NOMO-1 treated with DMSO at 0.1 percent for 48 hours (cell line): ENCODE results near the gene PLA2G2A.
"Not testable (repeated sequence)": the region's sequence is repeated elsewhere in the genome, so short reads cannot be mapped to it uniquely, and the experiment has no call there.

Experiments used
- DNase-seq: peaks from one replicate; lab custom pipeline; 2025; ENCODE audit not compliant: unreplicated experiment; lab: John Stamatoyannopoulos, UW

PLA2G2A gene, protein sequence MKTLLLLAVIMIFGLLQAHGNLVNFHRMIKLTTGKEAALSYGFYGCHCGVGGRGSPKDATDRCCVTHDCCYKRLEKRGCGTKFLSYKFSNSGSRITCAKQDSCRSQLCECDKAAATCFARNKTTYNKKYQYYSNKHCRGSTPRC

DNA sequence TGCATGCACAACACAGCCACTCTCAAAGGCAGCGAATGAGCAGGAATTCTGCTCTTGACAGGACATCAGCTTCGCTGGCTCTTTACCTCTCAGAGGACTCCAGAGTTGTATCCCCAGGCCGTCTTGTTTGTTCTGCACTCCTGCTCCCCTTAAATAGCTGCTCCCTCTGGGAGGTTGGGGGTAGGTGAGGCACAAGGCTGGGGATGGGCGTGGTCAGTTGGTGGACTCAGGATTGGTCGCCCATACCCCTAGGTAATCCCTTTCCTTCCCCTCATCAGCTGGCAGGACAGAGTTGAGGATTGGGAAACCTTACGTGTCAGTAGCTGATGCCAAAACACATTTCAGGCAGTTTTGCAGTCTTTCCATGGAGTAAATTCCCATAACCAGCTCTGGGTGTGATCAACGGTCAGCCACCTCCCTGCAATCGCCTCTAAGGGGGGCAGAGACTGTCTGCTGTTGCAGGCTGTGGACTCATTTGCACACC is at the start of gene PLA2G2A:
Gene PLA2G2A, minus strand, starts transcription at position 125 of the 484 bp plus-strand sequence. CDS start 845 bp downstream, outside the sequence.
- DNase-seq: no peak

DNA sequence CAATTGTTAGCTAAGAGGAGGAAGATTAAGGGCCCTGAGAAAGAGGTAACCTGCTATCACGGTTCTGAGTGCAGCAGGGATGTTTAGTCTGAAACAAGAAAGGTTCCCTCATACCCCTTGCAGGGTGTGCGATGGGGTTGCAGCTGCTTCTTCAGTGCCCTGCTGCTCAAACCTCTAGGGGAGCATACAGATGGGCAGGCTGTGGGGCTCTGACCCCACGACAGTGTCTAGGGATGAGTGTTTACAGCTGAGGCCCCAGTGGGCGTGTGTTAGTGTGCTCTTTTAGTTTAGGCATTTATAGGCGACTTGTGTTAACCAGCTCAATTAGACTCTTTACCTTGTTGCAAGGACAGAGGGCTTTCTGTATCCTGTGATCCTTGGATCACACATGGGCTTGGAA is 49.3 kb upstream of the PLA2G2A start:
- no peak for DNase-seq

DNA sequence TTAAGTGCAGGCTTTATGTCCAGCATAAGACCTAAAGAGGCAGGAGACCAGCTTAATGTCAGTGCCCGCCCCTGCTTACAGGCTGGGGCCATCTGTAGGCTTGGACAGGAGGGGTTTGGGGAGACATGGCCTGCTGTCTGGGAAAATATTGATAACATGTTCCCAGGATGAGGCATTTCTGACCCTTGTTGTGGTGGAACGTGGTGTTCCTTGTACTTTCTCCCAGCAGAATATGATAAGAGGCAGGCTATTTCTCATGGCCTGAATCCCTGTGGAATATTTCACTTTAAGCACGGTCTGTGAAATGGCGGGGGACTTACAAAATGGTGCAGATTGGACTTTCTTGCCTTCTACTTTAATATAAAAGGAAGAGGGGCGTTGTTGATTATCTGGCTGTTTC is 48.7 kb upstream of the PLA2G2A start:
- no peak for DNase-seq

DNA sequence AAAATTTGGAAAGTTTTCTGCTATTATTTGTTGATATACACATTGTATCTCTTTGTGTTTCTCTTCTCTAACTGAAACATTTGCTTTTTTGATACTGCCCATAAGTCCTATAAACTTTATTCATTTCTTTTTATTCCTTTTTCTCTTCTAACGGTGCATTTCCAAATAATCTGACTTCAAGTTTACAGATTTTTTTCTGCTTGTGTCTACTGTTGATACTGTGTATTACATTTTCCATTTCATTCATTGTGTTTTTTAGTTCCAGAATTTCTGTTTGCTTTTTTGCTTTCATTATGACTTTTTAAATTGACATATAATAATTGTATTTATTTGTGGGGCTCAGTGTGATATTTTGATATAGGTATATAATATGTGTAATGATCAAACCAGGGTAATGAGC is 38.3 kb upstream of the PLA2G2A start:
- DNase-seq: no peak

DNA sequence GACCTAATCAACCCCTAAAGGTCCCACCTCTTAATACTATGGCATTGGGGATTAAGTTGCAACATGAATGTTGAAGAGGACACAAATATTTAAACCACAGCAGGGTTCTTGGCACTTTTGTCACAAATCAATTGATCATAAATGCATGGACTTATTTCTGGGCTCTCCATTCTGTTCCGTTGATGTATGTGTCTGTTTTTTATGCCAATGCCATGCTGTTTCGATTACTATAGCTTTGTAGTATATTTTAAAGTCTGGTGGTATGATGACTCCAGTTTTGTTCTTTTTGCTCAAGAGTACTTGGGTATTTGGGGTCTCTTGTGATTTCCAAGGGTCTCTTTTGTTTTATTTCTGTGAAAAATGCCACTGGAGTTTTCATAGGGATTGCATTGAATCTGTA is 34.7 kb upstream of the PLA2G2A start:
- DNase-seq: no peak

DNA sequence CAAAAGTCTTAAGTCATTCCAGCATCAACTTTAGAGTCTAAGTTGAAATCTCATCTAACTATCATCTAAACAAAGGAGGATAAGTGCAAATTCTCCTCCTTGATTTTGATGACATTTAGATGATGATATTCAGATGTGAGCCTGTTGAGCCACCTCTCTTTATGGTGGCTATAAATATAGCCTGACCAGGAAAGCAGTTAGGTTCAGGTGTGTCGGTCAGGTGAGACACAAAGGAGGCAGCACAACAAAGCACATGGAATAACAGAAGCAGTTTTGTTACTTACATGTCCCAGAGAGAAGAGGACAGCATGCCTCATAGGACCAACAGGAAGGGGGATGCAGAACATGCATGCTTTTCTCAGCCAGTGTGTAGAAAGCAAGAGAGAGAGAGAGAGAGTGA is 30.6 kb upstream of the PLA2G2A start:
- no peak for DNase-seq

DNA sequence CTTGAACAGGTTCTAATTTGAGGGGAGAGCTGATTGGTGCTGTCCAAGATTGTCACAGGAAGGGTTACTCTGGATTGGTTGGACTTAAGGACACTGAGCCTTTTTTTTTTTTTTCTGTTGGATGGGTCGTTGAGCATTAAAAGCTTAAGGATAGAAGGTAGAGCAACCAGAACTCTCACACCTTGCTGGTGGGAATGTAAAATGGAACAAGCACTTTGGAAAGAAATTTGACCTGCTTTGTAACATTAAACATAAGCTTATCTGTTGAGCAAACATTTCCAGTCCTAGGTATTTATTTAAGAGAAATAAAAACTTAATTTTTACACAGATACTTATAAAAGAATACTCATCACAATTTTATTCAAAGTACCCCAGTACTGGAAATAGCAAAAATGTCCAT is 29.8 kb upstream of the PLA2G2A start:
- no peak for DNase-seq

DNA sequence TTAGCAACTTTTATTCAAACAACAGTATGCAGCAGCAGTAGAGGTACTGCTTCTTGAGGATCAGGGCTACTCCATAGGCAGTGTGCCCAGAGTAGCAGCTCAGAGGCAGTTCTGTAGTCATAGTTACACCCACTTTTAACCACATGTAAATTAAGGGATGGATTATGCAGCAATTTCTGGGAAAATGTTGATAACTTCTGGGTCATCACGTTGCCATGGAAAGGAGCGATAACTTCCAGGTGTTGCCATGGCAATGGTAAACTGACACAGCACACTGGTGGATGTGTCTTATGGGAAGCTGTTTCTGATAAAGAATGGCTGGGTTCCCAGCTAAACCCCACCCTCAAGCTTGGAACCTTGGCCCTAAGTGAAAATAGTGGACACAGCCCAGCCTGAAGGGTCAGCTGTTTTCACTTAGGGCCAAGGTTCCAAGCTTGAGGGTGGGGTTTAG is 29.0 kb upstream of the PLA2G2A start:
- no peak for DNase-seq

DNA sequence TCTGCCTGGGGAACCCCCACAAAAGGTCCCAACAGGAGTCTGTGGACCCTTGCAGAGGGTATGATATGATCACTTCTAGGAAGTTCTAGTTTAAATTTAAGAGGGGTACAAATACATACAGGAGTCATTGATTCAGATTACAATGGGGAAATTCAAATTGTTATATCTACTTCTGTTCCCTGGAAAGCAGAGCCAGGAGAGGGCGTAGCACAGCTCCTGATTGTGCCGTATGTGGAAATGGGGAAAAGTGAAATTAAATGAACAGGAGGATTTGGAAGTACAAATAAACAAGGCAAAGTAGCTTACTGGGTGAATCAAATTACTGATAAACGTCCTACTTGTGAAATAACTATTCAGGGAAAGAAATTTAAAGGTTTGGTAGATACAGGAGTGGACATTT is 19.4 kb upstream of the PLA2G2A start:
- DNase-seq: not testable (repeated sequence)

DNA sequence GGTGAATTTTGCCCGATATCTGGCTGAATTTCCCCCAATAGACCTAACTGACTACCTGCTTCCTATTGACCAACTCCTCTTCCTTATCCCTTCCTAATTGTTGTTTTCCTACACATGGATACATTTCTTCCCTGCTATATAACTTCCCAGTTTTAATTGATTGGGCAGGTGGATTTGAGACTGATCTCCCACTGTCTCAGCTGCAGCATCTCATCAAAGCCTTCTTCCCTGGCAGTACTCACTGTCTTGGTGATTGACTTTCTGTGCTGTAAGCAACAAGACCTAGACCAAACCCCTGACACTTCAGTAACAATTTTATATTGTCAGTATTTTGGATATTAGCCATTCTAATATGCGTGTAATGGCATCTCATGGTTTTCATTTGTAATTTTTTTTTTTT is 11.3 kb upstream of the PLA2G2A start:
- no peak for DNase-seq

DNA sequence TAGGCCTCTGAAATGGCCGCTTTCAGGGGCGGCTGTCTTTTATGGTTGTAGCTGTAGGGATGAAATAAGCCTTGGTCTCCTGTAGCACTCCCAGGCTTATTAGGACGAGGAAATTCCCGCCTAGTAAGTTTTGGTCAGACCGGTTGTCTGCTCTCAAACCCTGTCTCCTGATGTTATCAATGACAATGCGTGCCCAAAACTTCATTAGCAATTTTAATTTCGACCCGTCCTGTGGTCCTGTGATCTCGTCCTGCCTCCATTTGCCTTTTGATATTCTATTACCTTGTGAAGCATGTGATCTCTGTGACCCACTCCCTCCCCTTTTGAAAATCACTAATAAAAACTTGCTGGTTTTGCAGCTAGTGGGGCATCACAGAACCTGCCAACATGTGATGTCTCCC is 10.8 kb upstream of the PLA2G2A start:
- DNase-seq: not testable (repeated sequence)

DNA sequence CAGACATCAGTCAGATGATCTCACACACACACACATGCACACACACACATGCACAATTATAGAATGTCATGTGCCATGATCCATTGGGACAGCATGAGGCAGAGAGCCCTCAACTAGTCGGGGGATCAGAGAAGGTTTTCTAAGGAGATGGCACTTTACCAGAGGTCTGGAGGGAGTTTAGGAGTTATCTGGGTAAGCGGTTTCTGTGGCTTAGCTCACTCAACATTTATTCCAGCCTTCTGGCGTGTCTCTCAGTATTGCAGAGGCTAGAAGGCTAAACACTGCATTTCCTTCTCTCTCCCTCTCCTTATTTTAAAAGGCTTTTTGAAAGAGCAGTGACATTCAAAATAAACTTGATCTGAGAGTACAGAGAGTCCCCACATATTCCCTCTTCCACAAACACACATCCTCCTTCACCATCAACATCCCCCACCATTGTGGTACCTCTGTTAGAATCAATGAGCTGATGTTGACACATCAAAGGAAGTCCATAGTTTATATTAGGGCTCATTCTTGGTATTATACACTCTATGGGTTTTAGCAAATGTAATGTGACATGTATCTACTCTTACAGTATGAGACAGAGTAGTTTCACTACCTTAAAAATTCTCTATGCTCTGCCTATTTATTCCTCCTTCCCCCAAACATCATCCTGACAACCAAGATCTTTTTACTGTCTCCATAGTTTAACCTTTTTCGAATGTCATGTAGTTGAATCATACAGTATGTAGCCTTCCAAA is 9.0 kb upstream of the PLA2G2A start:
- peak; percentile 53 for DNase-seq

DNA sequence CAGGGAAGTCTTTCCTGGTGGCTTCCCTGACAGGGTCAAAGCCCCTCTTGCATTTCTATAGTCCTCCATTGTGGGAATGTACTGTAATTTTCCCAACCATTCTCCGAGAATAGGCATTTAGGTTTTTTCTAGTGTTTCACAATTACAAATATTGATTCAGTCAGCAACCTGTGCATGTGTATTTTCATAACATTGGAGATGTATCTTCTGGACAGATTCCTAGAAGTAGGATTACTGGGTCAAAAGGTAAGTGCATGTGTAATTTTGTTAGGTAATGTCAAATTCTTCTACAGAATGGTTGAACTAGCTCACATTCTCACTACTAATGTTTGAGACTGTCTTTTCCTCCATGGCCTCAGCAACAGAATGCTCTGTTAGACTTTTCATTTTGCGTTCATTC is 8.3 kb upstream of the PLA2G2A start:
- no peak for DNase-seq

DNA sequence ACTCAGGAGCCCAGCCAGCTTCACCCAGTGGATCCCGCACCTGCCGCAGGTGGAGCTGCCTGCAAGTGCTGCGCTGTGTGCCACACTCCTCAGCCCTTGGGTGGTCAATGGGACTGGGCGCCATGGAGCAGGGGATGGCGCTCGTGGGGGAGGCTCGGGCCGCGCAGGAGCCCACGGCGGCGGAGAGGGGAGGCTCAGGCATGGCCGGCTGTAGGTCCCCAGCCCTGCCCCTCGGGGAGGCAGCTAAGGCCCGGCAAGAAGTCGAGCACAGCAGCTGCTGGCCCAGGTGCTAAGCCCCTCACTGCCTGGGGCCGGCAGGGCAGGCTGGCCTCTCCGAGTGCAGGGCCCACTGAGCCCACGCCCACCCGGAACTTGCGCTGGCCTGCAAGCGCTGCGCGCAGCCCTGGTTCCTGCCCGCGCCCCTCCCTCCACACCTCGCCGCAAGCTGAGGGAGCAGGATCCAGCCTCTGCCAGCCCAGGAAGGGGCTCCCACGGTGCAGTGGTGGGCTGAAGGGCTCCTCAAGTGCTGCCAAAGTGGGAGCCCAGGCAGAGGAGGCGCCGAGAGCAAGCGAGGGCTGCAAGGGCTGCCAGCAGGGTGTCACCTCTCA is 5.1 kb upstream of the PLA2G2A start:
- DNase-seq: not testable (repeated sequence)

DNA sequence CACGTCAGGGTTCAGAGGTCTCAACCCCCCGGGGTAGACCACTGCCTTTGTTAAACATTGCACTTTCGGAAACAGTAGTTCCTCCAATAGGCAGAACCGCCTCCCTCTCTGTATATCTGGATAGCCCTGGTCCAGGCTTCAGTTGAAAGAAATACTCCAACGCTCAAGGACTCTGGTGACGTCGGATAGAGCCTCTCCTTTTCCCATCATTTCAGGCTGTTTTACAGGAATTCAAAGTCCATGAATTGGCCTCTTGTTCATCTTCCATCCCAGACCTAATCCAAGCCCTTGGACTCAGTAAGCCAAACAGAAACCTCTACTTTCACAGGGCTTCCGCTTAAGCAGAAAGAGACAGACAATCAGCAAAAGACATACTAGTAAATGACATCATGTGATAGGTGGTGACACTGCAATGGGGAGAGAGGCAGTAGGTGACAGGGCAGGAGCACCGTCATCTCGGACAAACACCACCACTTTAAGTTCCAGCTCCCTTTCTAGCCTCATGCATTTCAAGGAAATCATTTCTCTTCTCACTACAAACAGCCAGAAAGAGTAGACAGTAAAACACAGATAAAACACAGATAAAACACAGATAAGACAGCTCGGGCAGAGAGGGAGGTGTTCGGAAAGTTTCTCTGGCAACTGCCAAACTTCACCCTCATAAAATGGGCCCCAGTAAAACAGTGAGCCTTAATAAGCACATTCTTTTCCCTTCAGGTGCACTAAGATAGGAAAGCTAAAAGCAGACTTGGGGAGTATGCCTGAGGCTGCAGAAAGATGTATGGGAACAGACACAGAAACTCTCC is 2.3 kb upstream of the PLA2G2A start:
- DNase-seq: no peak

DNA sequence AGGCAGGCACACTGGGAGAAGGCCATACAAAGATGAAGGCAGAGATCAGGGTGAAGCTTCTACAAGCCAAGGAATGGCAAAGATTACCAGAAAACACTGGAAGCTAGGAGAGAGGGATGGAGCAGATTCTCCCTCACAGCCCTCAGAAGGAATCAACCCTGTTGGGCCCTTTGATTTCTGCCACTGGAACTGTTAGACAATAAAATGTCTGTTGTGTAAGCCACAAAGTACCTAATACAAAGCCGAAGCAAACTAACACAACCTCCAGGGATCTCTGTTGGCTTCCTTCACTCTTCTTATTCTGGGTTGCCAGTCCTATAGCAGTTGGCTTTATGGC is 1.7 kb upstream of the PLA2G2A start:
- DNase-seq: no peak

DNA sequence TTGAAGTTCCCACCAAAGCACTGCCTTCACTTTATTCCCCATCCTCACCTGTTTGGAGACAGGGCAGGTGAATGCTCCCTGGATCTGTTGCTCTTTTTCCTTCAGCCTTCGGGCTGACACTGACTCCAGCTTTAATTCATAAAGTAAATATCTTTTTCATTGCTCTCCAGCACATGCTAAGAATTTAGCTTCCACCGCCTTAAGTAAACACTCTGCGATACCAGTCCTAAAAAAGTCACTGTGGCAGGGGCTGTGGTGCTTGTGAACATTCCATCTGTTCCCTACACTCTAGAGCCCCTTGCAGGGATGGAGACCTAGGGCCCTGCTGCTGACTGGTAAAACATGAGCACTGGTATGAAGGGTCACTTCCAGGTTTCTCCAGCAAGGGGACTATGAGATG is 896 bp upstream of the PLA2G2A start:
- DNase-seq: no peak

DNA sequence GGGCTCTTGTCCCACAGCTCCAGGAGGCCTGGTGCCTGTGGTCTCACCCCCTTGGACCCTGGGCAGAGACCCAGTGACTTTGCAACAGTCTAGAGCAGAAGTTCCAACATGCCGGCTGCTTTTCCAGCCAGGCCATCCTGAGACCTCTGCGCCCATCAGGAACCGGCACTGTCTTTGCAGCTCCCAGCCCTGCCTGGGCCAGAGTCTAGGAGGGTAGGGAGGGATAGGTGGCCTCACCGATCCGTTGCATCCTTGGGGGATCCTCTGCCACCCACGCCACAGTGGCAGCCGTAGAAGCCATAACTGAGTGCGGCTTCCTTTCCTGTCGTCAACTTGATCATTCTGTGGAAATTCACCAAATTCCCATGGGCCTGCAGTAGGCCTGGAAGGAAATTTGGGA is 1.3 kb downstream of the PLA2G2A start:
- no peak for DNase-seq

DNA sequence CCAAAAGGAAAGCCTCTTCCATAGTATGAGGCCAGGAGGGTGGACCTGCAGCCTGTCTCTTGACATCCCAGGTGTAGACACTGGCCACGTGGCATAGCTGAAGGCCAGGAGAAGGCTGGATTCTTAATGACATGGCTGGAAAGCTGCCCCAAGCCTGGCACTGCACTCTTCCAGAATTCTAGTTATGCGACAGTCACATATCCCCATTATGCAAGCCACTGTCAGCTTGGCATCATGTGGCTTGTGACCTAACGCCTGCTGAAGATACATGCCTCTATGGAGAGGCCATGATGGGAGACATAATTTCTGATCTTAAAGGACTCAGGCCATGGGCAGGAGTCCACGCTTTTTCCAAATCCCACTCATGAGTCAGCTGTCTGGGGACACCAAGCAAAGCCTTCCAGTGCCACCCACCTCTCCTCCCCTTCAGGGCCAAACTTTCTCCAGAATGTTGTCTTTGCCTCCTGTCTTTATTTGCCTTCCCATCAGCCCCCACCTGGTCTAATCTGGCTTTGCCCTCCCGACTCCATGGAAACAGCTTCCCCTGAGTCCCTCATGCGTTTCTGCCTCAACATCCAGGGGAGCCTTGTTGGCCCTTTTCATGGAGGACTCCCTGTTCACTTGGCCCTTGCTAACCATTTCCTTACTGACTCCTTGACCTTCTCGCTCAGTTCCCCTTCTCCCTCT is 3.0 kb downstream of the PLA2G2A start:
- DNase-seq: no peak

DNA sequence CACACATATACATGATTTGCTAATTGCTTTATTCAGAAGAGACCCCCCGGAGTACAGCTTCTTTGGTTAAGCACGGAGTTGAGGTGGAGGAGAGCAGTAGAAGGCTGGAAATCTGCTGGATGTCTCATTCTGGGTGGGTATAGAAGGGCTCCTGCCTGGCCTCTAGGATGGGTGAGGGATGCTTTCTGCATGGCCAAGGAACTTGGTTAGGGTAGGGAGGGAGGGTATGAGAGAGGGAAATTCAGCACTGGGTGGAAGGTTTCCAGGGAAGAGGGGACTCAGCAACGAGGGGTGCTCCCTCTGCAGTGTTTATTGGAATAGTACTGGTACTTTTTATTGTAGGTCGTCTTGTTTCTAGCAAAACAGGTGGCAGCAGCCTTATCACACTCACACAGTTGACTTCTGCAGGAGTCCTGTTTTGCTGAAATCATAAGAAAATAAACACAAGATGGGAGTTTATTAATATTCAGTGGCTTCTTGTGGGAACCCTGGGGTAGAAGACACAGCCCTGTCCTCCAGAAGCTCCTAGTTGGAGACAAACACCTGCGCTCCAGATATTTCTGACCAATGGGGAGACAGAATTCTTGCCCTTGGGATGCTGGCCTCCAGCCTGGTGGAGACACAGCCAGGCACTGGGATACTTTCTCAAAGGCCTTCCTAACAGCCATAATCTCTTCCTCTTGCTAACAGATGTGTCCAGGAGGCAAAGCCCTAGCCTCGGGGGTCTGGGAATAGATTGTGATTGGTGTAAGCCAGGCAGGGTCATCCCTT is 3.8 kb downstream of the PLA2G2A start:
- DNase-seq: no peak
